Muscle of back (tissue), 11 donors: ENCODE measurements around the gene MCHR1. TPM values are rescaled to one million over a fixed set of nuclear protein-coding genes. Genes with fewer than 3 reads are reported as not detected.
A peak's percentile ranks its signal among the peaks of the same experiment; 100 is the strongest.
"Not testable (repeated sequence)": the region's sequence is repeated elsewhere in the genome, so short reads cannot be mapped to it uniquely, and the experiment has no call there.

Experiments used
- DNase-seq, 3 donors: peaks; one replicate each; pipeline versions ENCODE4 v3.0.0 to v3.0.0-alpha.2; 2013
- polyA plus RNA-seq, 10 donors: library from polyadenylated mRNA; unstranded; fragments of 120-200 nt; gene quantifications; one replicate each; pipeline ENCODE4 v1.2.1, GENCODE V29; 2013; ENCODE audit not compliant: insufficient read length in 10 of 10

Gene MCHR1
- polyA plus RNA-seq, 10 donors = 0.10 to 0.60 (median 0.31) TPM

DNA sequence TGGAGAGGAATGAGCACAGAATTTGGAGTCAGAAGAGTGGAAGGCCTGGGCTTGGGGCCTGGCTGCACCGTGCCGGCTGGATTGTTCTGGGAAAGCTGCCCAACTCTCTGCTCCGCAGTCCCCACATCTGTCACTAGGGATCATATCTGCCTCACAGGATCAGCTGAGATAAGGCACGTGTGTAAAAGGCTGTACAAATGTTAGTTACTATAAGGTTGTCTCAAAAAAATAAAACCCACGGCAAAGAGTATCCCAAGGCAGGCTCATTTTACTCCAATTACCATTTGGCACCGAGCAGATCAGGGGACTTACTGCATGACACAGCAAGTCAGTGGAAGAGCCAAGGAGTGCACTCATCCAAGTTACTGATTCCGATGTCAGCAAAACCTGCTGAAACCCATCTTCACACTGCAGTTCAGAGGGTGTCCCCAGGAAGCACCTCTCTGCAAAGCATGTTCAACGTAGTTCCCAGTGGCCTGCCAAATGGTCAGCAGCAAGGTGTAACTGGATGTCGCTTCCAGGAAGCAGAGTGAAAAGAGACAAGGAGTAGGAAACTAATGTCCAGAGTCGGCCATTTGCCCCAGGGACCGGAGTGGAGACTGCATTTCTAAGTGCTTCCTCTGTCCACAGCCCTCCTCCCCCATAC, 24.6 kb upstream of the MCHR1 start:
- DNase-seq = peak; percentile 86 to 92 (median 87)

DNA sequence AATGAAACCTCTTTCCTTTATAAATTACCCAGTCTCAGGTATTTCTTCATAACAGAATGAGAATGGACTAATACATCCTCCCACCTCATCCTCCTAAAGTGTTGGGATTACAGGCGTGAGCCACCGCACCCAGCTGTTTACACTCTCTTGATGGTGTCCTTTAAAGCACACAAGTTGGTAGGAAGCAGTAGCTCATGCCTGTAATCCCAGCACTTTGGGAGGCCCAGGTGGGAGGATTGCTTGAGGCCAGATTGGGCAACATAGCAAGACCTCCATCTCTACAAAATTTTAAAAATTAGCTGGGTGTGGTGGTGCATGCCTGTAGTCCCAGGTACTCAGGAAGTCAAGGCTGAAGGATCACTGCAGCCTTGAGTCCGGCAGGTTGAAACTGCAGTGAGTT, 23.3 kb upstream of the MCHR1 start:
- not testable (repeated sequence) for DNase-seq

DNA sequence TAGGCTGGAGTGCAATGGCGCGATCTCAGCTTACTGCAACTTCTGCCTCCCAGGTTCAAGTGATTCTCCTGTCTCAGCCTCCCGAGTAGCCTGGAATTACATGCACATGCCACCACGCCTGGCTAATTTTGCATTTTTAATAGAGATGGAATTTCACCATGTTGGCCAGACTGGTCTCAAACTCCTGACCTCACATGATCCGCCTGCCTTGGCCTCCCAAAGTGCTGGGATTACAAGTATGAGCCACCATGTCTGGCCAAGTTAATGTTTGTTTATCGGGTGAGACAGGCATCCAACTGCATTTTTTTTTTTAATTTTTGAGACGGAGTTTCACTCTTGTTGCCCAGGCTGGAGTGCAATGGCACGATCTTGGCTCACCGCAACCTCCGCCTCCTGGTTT, 22.6 kb upstream of the MCHR1 start:
- not testable (repeated sequence) for DNase-seq

DNA sequence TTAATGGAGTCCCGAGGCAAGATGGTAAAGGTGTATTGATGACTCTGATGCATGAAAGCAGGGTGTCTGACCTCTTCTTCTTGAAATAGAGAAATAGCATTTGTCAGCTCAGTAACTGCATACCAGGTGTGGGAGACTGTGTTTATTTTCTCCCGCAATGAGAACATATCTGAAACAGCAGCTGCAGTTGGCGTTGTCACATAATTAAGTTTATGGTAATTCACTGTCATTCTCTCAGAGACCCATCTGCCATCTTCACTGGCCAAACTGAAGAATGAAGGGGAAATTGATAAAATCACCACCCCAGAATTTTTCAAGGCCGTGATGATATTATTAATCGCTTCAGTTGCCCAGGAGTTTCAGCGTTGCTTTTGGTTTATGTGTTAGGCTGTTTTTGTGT, 20.1 kb upstream of the MCHR1 start:
- no peak for DNase-seq

DNA sequence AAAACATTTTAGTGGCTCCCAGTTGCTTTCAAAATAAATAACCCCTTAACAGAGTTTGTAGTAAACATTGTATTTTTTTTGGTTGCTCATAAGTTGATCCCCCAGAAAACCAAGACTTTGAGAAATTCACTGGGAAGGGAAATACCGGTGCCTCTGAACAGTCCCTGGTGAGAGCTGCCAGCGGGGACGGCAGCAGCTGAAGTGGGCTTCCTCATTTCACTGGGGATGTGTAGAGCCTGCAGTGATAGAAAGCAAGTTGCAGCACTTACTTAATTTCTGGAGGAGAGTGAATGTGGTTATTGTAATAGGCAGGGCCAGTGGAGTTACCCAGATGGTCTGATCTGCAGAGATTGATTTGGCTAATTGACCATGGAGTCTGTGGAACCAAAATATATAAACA, 18.6 kb upstream of the MCHR1 start:
- no peak for DNase-seq

DNA sequence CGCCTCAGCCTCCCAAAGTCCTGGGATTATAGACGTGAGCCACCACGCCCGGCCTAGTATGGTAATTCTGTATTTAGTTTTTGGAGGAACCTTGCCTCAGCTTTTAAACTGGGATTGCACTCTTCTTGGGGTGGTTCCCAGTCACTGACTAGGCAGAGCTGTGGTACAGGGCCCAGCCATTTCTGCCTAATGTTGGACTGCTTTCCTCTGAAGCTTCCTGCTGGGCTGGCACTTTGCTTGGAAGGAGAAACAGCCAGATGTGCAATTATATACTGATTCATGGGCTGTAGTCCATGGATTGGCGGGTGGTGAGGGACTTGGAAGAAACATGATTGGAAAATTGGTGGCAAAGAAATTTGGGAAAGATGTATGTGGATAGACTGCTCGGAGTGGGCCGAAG, 17.6 kb upstream of the MCHR1 start:
- no peak for DNase-seq

DNA sequence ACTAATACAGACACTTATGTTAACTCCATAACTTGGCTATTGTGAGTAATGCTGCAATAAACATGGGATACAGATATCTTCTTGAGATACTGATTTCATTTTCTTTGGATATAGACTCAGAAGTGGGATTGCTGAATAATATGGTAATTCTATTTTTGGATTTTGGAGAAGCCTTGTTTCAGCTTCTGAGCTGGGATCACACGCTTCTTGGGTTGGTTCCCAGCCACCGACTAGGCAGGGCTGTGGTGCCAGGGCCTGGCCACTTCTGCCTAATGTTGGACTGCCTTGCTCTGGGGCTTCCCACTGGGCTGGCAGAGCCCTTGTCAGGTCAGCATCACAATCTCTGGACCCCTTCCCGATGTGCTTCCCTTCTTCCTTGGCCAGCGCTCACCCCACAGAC, 14.0 kb upstream of the MCHR1 start:
- peak in 2 of 3 donors; percentile 58 to 64 for DNase-seq

DNA sequence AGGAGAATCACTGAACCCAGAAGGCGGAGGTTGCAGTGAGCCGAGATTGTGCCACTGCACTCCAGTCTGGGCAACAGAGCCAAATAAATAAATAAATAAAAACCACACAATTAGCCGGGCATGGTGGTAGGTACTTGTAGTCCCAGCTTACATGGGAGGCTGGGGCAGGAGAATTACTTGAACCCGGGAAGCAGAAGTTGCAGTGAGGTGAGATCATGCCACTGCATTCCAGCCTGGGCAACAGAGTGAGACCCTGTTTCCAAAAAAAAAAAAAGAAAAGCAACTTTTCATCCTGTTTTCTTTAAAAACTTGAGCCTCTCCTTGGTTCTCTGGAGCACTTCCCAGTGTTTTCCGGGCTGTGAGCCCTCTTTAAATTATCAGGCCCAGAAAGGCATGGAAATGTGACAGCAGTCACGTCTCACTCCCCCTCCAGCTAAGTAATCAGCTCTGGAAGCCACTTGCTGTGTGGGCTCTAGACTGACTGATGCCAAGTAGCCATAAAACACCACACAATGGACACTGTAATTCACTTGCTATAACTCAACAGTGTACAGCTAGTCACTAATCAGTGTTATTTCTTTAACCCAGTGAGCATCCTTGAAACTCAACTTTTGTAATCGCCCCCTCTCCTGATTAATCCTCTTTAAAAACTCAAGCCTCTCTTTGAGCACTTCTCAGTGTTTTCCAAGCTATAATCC, 13.0 kb upstream of the MCHR1 start:
- DNase-seq = peak; percentile 77 to 92 (median 86)

DNA sequence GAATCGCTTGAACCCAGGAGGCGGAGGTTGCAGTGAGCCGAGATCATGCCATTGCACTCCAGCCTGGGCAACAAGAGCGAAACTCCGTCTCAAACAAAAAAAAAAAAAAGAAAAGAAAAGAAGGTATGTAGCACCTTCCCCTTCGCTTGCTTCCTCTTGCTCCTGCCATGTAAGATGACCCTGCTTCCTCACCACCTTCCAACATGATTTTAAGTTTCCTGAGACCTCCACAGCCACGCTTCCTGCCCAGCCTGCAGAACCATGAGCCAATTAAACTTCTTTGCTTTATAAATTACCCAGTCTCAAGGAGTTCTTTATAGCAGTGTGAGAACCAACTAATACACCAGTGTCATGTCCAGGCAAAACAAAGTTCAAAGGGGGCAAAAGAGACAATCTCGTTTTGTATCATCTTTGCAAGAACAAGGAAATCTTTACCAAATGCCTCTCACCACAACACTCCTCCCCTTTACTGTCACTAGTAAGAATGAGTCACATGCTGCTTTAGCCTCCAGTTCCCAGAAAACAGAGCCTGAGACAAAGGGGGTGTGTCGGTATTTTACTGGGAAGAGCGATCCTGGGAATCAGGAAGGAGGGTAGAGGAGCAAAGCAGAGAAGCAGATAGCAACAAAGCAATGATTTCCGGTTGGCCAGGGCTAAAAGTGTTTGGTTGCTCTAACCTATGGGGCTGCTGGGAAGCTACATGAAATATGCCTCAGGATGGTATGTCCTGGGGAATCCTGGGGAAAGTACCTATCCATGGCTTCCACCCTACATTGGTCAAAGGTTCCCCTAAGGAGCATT, 10.5 kb upstream of the MCHR1 start:
- DNase-seq = peak in 1 of 3 donors; percentile 42

DNA sequence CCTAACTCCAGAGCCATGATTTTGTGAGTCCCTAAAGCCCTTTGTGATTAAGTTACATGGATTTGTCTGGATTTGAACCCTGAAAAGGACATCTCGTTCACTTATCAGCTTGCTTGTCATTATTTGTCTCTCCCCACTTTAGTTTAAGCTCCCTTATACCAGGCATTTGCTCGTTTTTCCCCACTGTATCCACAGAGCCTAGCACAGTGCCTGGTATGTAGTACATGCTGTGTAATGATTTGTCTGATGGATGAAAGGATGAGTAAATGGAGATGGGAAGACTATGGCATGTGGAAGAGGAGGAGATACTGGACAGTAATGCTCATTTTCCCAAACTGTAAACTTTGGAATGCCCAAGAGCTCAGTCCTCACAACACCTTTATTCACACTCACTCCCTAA, 9.2 kb upstream of the MCHR1 start:
- no peak for DNase-seq

DNA sequence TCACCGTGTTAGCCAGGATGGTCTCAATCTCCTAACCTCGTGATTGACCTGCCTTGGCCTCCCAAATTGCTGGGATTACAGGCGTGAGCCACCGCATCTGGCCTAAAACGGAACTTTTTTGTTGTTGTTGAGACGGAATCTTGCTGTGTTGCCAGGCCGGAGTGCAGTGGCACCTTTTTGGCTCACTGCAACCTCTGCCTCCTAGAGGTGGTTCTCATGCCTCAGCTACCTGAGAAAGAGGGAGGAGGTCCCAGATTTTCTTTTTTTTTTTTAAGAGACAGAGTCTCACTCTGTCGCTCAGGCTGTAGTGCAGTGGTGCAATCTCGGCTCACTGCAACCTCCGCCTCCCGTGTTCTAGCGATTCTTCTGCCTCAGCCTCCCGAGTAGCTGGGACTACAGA, 7.9 kb upstream of the MCHR1 start:
- no peak for DNase-seq

DNA sequence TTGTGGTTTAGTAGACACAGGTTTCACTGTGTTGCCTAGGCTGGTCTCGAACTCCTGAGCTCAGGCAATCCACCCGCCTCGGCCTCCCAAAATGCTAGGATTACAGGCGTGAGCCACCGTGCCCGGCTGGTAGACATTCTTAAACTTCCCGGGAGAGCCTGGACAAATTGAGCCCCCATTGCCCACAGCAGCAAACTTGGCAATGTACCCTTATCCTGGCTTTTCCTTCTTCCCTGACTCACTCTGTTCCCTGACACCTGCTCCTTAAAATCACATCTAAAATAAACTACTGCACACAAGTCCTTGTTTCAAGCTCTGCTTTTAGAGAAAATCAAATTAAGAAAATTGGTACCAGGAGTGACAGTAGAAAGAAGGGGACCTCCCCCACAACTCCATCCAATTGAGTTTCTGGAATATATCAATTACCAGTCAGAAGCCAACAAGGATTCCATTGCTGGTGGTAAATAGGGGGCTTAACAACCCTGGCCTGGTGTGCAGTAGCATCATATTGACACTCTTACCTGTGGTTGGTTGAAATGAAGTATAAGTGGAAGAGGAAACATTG, 7.4 kb upstream of the MCHR1 start:
- DNase-seq = no peak

DNA sequence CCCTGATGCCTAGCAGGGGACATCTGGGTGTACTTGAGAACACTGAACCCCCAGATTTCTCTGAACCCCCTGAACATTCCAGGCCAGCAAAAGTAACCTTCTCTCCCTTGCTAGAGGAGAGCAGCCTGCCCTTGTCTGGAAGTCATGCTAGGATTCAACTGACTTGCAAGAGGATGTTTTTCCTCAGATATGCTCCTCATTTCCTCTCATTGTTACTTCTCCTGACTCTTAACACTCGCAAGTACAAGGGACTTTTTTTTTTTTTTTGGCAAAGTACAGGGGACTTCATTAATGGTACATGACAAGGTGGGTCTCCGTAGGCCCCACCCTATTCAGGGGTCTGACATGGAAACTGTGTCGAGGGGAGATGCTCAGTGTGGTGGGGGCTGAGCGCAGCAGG, 6.3 kb upstream of the MCHR1 start:
- no peak for DNase-seq

DNA sequence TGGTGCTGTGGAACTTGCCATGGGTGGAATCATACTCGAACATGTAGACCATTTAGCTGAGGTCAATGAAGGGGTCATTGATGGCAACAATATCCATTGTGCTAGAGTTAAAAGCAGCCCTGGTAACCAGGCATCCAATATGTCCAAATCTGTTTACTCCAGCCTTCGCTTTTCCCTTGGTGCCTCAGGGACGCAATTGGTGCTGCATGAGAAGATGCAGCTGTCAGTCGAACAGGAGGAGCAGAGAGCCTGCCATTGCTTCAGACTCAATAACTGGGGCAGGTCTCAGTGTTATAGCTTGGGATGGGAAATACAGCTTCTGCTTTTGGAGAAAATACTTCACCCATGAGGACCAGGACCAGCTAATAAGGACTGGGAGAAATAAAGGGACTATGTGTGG, 5.0 kb upstream of the MCHR1 start:
- no peak for DNase-seq

DNA sequence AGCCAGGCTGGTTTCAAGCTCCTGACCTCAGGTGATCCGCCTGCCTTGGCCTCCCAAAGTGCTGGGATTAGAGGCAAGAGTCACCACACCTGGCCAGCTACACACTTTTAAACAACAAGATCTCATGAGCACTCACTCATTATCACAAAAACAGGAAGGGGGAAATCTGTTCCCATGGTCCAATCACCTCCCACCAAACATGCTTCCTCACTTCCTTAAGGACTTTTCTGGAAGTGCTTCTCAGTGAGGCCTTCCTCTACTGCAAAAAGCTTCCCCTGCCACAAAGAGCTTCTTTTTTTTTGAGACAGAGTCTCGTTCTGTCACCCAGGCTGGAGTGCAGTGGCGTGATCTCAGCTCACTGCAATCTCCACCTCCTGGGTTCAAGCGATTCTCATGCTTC, 3.1 kb upstream of the MCHR1 start:
- DNase-seq = not testable (repeated sequence)

DNA sequence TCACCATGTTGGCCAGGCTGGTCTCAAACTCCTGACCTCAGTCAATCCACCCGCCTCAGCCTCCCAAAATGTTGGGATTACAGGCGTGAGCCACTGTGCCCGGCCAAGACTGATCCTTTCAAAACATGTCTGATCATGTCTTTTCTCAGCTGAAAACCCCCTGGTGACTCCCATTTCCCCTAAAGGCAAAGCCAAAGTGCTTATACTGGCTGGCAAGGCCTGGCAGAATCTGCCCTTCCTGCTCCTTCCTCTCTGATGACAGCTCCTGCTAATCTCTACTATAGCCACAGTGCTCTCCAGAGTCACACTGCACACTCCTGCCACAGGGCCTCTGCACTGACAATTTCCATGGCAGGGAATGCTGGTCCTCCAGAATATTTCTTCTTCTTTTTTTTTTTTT, 2.6 kb upstream of the MCHR1 start:
- DNase-seq = no peak

DNA sequence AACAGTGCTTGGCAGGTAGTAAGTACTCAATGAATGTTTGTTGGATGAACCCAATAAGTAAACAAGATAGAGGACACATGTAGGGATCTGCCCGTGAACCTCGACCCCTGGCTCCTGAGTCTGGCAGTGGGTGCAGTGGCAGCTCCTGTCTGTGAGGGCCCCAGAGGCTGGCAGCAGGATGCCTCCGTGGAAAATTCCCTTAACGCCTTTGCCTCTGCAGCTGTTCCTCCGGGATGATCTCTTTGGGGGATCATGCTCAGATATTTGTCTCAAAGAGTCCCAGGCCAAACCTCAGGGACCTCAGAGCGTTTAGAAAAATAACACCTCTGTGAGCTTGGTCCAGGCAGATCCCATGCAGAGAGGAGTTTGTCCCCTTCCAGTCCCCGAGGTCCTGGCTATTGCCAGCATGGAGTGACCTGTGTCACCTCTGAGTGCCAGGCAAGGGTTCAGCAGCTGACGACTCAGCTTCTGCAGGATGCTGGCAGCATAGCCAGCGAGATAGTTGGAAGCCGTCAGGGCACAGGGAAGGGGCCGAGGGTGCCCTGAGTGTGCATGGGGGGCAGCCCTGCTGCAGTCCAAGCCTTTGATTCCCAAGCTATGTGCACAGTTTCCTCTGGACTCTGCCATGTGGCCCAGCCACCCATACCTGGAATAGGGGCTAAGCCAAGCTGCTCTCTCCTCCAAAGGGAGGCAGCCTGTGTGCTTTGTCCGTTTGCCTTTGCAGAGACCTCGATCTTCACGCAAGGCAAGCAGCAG, 613 bp upstream of the MCHR1 start:
- DNase-seq = no peak

DNA sequence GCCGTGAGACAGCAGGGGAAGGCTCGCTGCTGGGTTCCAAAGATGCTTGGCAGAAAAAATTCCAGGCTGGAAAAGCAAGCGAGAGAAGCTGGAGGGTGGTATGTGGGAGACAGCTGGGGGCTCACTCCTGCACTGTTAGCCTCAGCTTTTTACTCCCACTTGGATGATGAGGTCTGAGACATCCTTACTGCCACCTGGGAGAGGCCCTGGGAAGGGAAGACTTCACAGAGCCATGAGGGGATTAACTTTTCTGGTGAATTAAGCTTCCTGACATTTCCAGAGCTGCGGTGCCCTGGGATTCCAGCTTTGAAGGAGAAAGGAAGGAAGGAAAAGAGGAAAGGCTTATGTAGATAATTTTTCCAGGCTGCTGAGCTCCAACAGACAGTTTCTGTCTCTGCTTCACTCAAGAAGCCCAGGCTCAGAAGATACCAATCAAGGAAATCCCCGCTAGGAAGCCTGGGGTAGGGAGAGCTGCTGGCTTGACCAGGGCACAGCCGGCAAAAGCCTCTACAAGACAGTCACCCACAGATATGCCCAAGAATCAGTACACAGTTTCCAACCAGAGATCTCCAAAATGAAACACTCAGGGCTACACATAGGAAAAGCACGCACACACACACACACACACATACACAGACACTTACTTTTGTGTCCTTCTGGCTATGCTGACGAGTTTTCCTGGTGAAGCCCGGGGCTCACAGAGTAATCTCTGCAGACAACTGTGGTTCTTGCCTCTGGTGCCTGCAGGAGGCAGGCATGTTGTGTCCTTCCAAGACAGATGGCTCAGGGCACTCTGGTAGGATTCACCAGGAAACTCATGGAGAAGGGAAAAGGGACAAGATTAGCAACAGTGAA, 907 bp downstream of the MCHR1 start:
- peak in 1 of 3 donors; percentile 49 for DNase-seq

DNA sequence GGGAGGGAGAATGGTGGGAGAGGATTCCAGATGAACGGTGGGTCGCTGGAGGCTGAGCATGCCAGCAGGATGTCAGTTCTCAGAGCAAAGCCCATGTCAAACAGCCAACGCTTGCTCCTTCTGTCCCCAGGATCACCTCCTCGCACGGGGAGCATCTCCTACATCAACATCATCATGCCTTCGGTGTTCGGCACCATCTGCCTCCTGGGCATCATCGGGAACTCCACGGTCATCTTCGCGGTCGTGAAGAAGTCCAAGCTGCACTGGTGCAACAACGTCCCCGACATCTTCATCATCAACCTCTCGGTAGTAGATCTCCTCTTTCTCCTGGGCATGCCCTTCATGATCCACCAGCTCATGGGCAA, 1.5 kb downstream of the MCHR1 start:
- DNase-seq = no peak

DNA sequence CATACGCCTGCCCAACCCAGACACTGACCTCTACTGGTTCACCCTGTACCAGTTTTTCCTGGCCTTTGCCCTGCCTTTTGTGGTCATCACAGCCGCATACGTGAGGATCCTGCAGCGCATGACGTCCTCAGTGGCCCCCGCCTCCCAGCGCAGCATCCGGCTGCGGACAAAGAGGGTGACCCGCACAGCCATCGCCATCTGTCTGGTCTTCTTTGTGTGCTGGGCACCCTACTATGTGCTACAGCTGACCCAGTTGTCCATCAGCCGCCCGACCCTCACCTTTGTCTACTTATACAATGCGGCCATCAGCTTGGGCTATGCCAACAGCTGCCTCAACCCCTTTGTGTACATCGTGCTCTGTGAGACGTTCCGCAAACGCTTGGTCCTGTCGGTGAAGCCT, 2.2 kb downstream of the MCHR1 start:
- no peak for DNase-seq

DNA sequence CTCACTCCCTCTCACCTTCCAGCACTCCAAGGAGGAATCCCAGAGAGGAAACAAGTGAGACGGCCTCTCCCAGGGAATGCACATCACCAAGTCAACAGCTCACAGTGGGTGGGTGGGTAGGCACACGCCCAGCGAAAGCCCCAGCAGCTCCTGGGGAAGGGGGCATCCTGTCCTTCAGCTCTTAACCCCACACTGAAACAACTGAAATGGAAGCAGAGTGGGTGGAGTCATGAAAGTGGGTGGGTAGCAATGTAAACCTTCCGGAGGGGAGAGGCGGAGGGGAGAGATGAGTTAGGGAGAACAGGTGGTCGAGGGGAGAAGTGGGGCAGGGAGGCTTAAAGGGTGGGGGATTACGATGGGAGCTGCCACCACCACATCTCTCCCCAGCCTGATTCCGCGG, 5.4 kb downstream of the MCHR1 start:
- no peak for DNase-seq
